HUES48 (cell line): ENCODE results near the gene WIZ.

Experiments used
- H3K27ac ChIP-seq: one replicate; pipeline ENCODE4 v1.7.0; 2013; ENCODE audit warnings: low read depth, low read length, inconsistent platforms
- H3K27me3 ChIP-seq: 2 replicates; pipeline ENCODE4 v1.6.1; 2013; ENCODE audit warnings: mild to moderate bottlenecking, low read length; ENCODE audit not compliant: control insufficient read depth, insufficient read depth
- H3K36me3 ChIP-seq: 2 replicates; pipeline ENCODE4 v1.6.1; 2013; ENCODE audit warnings: low read length; ENCODE audit not compliant: control insufficient read depth, insufficient read depth
- H3K4me1 ChIP-seq: 2 replicates; pipeline ENCODE4 v1.6.1; 2013; ENCODE audit warnings: mild to moderate bottlenecking, low read length; ENCODE audit not compliant: control insufficient read depth, insufficient read depth
- H3K4me3 ChIP-seq: 2 replicates; pipeline ENCODE4 v1.5.1; 2013; ENCODE audit warnings: mild to moderate bottlenecking, low read depth, low read length
- H3K9ac ChIP-seq: 2 replicates; pipeline ENCODE4 v1.6.1; 2013; ENCODE audit warnings: mild to moderate bottlenecking, low read depth, low read length, moderate library complexity
- H3K9me3 ChIP-seq: 2 replicates; pipeline ENCODE4 v1.6.1; 2013; ENCODE audit warnings: low read length; ENCODE audit not compliant: control insufficient read depth, insufficient read depth

Gene WIZ

GRCh38 chr19:15466851-15467733 lies 17.3 kb upstream of the WIZ start:
- Histone ChIP-seq H3K27ac (no peak overlapping the region), H3K27me3 (peaks cover 30% of the 10 kb centered on the region), H3K4me3 (no peak overlapping the region), H3K4me1 (no peaks in the 10 kb centered on the region), H3K9me3 (no peaks in the 10 kb centered on the region), H3K9ac (no peak overlapping the region), H3K36me3 (no peaks in the 10 kb centered on the region)

GRCh38 chr19:15464394-15465385 lies 14.9 kb upstream of the WIZ start, which contains the start of gene RASAL3:
Gene RASAL3 (minus strand): TSS chr19:15464544. CDS start chr19:15464358, 186 bp downstream.
- Histone ChIP-seq H3K36me3 (no peaks in the 10 kb centered on the region), H3K4me1 (no peaks in the 10 kb centered on the region), H3K4me3 (no peak within 1 kb of the TSS), H3K9me3 (no peaks in the 10 kb centered on the region), H3K27ac (no peak within 1 kb of the TSS), H3K27me3 (peaks cover 41% of the 10 kb centered on the region), H3K9ac (no peak within 1 kb of the TSS)

- Histone ChIP-seq H3K27ac (no peak overlapping the region), H3K36me3 (no peaks in the 10 kb centered on the region), H3K4me1 (no peaks in the 10 kb centered on the region), H3K9ac (no peak overlapping the region), H3K4me3 (no peak overlapping the region), H3K9me3 (no peaks in the 10 kb centered on the region), H3K27me3 (peaks cover 36% of the 10 kb centered on the region)
Measured at GRCh38 chr19:15463861-15464371, 14.2 kb upstream of the WIZ start.

GRCh38 chr19:15461694-15462093 lies 11.9 kb upstream of the WIZ start:
- no peak overlapping the region for H3K9ac ChIP-seq
- no peaks in the 10 kb centered on the region for H3K4me1 ChIP-seq

GRCh38 chr19:15457701-15458484 lies 8.1 kb upstream of the WIZ start:
- H3K4me1 ChIP-seq: no peaks in the 10 kb centered on the region
- H3K27ac ChIP-seq: no peak overlapping the region
- no peak overlapping the region for H3K9ac ChIP-seq
- H3K36me3 ChIP-seq: no peaks in the 10 kb centered on the region
- H3K4me3 ChIP-seq: peak overlapping the region; percentile 56; the same call in 1 of the 2 replicates
- H3K9me3 ChIP-seq: no peaks in the 10 kb centered on the region
- H3K27me3 ChIP-seq: peaks cover 79% of the 10 kb centered on the region

More at GRCh38 chr19:15461694-15462093, 11.9 kb upstream of the WIZ start:
- Histone ChIP-seq H3K9me3 (no peaks in the 10 kb centered on the region), H3K4me3 (no peak overlapping the region), H3K36me3 (no peaks in the 10 kb centered on the region), H3K27ac (no peak overlapping the region), H3K27me3 (peaks cover 41% of the 10 kb centered on the region)

- H3K4me1 ChIP-seq: no peaks in the 10 kb centered on the region
- no peaks in the 10 kb centered on the region for H3K36me3 ChIP-seq
- no peak overlapping the region for H3K9ac ChIP-seq
- H3K4me3 ChIP-seq: peak overlapping the region; percentile 56; the same call in 1 of the 2 replicates
- no peaks in the 10 kb centered on the region for H3K9me3 ChIP-seq
- H3K27ac ChIP-seq: no peak overlapping the region
- peaks cover 80% of the 10 kb centered on the region for H3K27me3 ChIP-seq
Measured at GRCh38 chr19:15456871-15457700, 7.3 kb upstream of the WIZ start.

- H3K9me3 ChIP-seq: no peaks in the 10 kb centered on the region
- no peaks in the 10 kb centered on the region for H3K36me3 ChIP-seq
- peaks cover 4% of the 10 kb centered on the region; the same call in 1 of the 2 replicates for H3K4me1 ChIP-seq
- no peak overlapping the region for H3K27ac ChIP-seq
- peaks cover 80% of the 10 kb centered on the region for H3K27me3 ChIP-seq
- H3K9ac ChIP-seq: no peak overlapping the region
- peak overlapping the region; percentile 33; the same call in 1 of the 2 replicates for H3K4me3 ChIP-seq
Measured at GRCh38 chr19:15456441-15456840, 6.7 kb upstream of the WIZ start.

- no peak overlapping the region for H3K9ac ChIP-seq
- H3K36me3 ChIP-seq: no peaks in the 10 kb centered on the region
- H3K4me3 ChIP-seq: no peak overlapping the region
- peaks cover 77% of the 10 kb centered on the region for H3K27me3 ChIP-seq
- H3K9me3 ChIP-seq: no peaks in the 10 kb centered on the region
- H3K4me1 ChIP-seq: peaks cover 4% of the 10 kb centered on the region; the same call in 1 of the 2 replicates
- no peak overlapping the region for H3K27ac ChIP-seq
Measured at GRCh38 chr19:15455996-15456395, 6.2 kb upstream of the WIZ start.

GRCh38 chr19:15453906-15454860 lies 4.4 kb upstream of the WIZ start:
- H3K27ac ChIP-seq: no peak overlapping the region
- H3K27me3 ChIP-seq: peaks cover 61% of the 10 kb centered on the region
- peaks cover 6% of the 10 kb centered on the region; the same call in 1 of the 2 replicates for H3K4me1 ChIP-seq
- H3K9ac ChIP-seq: no peak overlapping the region
- no peaks in the 10 kb centered on the region for H3K9me3 ChIP-seq
- no peak overlapping the region for H3K4me3 ChIP-seq
- H3K36me3 ChIP-seq: no peaks in the 10 kb centered on the region
